Choroid plexus epithelial cell (primary cell): ENCODE measurements around the gene SPCS2.
A peak's percentile ranks its signal among the peaks of the same experiment; 100 is the strongest.

Experiments
- DNase-seq: peaks from one replicate; pipeline ENCODE4 v3.0.0-alpha.2; 2010; ENCODE audit warnings: low read depth
- H3K4me3 ChIP-seq: 2 replicates; pipeline ENCODE4 v1.5.1; 2011; ENCODE audit warnings: low read depth, mild to moderate bottlenecking, control low read depth, low read length, moderate library complexity
- TF ChIP-seq, protein P1 (sequence below): conservative IDR thresholded peaks from 2 replicates; pipeline ENCODE4 v1.5.1; 2011; ENCODE audit warnings: low read depth, mild to moderate bottlenecking, control low read depth, inconsistent platforms, low read length, moderate library complexity

Gene SPCS2

DNA sequence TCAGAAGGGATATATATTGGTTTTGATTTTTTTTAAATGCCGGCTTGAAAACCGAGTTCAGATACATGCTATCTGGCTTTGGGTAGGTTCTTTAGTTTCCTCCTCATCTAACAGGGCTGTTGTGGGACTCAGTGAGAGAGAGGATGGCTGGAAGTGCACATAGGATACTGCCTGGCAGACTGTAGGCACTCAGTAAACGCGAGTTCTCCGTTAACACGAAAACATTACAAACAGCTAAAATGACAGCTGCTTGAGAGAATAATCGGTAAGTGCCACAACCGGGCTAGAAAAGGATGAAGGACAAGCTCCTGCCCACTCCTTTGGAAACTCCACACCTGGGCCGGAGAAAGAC lies 544 bp upstream of the SPCS2 start:
- peak; percentile 44 for DNase-seq
- TF ChIP-seq, protein P1, sequence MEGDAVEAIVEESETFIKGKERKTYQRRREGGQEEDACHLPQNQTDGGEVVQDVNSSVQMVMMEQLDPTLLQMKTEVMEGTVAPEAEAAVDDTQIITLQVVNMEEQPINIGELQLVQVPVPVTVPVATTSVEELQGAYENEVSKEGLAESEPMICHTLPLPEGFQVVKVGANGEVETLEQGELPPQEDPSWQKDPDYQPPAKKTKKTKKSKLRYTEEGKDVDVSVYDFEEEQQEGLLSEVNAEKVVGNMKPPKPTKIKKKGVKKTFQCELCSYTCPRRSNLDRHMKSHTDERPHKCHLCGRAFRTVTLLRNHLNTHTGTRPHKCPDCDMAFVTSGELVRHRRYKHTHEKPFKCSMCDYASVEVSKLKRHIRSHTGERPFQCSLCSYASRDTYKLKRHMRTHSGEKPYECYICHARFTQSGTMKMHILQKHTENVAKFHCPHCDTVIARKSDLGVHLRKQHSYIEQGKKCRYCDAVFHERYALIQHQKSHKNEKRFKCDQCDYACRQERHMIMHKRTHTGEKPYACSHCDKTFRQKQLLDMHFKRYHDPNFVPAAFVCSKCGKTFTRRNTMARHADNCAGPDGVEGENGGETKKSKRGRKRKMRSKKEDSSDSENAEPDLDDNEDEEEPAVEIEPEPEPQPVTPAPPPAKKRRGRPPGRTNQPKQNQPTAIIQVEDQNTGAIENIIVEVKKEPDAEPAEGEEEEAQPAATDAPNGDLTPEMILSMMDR = no peak

DNA sequence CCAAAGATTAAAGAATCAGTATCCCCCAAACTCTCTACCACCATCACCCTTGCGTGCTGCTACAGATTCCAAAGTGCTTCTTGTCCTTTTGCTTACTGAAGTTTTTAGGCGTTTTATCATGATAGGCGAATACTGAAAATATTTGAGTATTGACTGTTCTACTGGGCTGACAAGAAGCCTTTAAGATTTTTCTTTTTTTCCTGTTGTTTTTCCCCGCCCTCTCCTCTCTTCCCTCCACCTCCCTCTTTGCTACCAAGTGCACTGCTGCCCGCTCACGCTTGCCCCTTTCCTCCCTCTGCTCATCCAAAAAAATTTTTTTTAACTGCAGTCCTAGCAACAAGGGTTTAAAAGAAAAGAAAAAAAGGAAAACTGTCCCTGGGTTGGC lies 679 bp downstream of the SPCS2 start:
- TF ChIP-seq, protein P1 = no peak
- peak; percentile 23 for DNase-seq
- peak overlapping the region; percentile 96 for H3K4me3 ChIP-seq

More for the DNA sequence above, 544 bp upstream of the SPCS2 start:
- peak overlapping the region; percentile 96 for H3K4me3 ChIP-seq

DNA sequence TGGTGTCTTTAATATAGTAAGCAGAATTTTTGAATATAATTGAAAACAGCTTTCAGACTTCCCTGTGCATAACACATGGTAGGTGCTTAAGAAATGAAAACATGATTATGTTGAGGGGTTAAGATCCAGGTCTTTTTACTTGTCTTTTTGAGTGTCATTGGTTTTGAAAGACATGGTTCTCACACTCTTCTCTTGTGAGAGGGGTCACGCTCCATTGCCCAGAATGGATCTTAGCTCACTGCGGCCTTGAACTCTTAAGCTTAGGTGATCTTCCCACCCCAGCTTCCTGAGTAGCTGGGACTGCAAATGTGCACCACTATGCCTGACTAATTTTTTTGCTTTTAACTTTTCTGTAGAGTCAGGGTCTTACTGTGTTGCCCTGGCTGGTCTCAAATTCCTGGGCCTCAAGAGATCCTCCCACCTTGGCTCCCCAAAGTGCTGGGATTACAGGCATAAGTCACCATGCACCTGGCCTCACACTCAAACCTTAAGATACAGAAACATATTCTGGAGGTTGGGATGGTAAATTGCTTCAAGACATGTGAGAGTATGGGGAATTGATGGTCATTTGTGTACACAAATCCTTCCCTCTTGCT lies 1.4 kb downstream of the SPCS2 start:
- TF ChIP-seq, protein P1 = no peak
- DNase-seq = no peak
- H3K4me3 ChIP-seq = peak overlapping the region; percentile 96

DNA sequence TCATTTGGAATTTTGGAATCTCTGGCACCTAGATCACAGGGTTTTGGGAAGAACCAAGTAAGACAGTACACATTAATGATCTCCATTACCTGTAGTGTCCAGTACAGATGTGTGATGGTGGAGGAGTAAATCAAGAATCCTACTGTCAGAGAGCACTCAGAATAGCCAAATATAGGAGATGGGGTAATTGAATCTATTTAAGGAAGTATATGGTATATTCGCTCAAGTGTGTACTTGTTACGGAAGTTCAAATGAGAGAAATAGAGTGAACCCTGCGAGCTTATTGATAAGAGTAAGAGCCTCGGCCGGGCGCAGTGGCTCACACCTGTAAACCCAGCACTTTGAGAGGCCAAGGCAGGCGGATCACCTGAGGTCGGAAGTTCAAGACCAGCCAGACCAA lies 2.2 kb downstream of the SPCS2 start:
- TF ChIP-seq, protein P1 = no peak
- H3K4me3 ChIP-seq = no peak overlapping the region
- DNase-seq = no peak

DNA sequence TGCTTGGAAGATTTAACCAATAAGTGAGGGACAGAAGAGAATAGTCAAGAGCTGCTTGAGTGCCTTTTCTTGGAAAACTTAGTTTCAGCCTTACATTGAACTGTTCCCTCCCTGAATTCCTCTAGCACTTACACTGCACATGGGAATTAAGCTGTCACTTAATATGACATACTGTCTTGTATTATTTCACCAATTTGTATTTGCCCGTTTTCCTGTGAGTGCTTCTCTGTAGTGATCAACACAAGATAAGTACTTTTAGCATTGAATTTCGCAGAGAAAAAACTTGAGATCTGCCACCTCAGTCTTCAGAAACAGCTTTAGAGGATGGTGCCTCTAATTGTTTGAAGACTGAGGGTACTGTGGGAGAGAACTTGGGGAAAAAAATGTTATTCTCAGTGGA lies 3.7 kb downstream of the SPCS2 start:
- no peak overlapping the region for H3K4me3 ChIP-seq
- DNase-seq = no peak
- TF ChIP-seq, protein P1 = no peak

DNA sequence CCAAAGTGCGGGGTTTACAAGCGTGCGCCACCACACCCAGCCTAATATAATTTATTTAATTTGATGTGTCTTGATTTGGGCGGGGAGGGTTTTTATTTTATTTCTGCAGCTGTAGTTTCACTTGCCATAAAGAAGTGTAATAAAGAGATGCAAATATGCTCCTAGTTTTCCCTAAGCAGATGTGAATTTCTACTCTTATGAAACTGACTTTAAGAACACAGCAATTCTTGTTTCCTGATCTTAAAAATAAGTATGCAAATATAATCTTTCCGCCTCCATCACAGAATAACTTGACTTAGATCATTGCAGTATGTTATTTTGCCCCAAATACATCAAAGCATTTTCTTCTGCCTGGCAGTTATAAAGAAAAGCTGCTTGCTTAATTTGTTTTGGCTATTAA lies 4.4 kb downstream of the SPCS2 start:
- no peak overlapping the region for H3K4me3 ChIP-seq
- TF ChIP-seq, protein P1 = no peak
- DNase-seq = no peak

DNA sequence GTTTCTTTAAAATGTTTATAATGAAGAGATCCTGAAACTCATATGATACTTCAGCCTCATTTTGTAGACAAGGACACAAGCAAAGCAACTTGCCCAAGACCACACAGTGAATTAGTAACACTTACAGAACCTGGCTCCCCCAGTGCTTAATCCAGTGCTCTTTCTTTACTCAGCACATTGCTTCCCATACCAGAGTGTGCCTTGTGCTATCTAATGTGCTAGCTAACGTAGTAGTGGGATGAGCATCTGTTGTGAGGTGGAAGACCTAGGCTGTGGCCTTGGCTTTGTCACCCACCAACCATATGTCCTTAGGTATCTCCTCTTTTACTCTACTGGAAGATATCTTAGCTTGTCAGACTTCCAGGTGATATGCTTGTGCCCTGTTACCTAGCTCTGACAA lies 5.1 kb downstream of the SPCS2 start:
- DNase-seq = no peak
- TF ChIP-seq, protein P1 = no peak
- no peak overlapping the region for H3K4me3 ChIP-seq
